ENCODE results near the gene SLC2A8. TPM values are rescaled to one million over a fixed set of nuclear protein-coding genes. Genes with fewer than 3 reads are reported as not detected.

SLC2A8 gene
- polyA plus RNA-seq, 1 donor (not counting 4 experiments of a cell fraction or from before 2014, with no cell fraction given), result 7.1 TPM

DNA sequence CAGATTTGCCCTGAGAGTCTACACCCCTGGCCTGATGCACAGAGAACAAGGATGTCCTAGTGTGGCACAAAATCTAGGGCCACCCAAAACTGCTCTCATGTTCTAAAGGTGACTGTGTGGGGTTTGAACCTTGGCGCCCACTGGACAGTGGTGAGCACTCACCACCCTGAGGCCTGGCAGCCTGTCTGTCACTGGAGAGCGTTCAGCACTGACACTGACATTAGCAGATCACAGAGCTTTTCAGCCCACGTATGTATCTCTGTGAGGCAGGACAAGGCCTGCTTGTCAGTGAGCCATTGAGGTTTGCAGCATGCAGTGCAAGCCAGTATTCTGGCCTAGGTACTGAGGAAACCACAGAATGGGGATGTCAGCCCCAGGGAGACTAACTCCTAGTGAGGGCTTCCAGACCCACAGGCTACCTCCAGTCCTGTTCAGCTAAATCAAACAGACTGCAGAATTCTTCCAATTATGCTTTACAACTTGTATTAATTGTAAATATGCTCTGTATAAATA is 38.9 kb upstream of the SLC2A8 start:
- Histone ChIP-seq H3K27me3 (ENCODE audit: control insufficient read depth, extremely low read depth, insufficient read depth, low read length) (no peaks in the 10 kb centered on the region), H3K4me1 (ENCODE audit: control insufficient read depth, extremely low read depth, insufficient read depth, low read length) (peaks cover 23% of the 10 kb centered on the region), H3K4me2 (ENCODE audit: control insufficient read depth, extremely low read depth, insufficient read depth, low read depth, low read length) (no peak overlapping the region), H3K36me3 (ENCODE audit: control insufficient read depth in 2 of 2, extremely low read depth in 1 of 2, insufficient read depth in 2 of 2, low read length in 2 of 2) (no peaks in the 10 kb centered on the region), H2AFZ (ENCODE audit: control insufficient read depth, low read length) (no peak overlapping the region), H3K9me1 (ENCODE audit: control insufficient read depth, extremely low read depth, insufficient read depth, low read length) (no peaks in the 10 kb centered on the region), H3K9ac (ENCODE audit: control insufficient read depth, extremely low read depth, insufficient read depth, low read length) (no peak overlapping the region), H3K79me2 (ENCODE audit: control insufficient read depth, insufficient read depth, low read length) (no peaks in the 10 kb centered on the region), H3K4me3 (ENCODE audit: control insufficient read depth in 2 of 3, extremely low read depth in 1 of 3, insufficient read depth in 2 of 3, low read depth in 1 of 3, low read length in 3 of 3) (no peak overlapping the region), H3K9me3 (ENCODE audit: control insufficient read depth, low read depth, low read length) (no peaks in the 10 kb centered on the region), H4K20me1 (ENCODE audit: control insufficient read depth, extremely low read depth, insufficient read depth, low read length) (no peaks in the 10 kb centered on the region), H3K27ac (ENCODE audit: control insufficient read depth, insufficient read depth, low read length) (no peak overlapping the region)
- no peak for FAIRE-seq
- no peak for DNase-seq (ENCODE audit: low read depth, low spot score)
- dilution Hi-C loops (cut with MboI; ENCODE audit: extremely low pct_ligation_motif_present, low sequenced_read_pairs), result no loop called here
- no peak for TF ChIP-seq EZH2 (IDR thresholded peaks at IDR 0.05; ENCODE audit: low read length)
- TF ChIP-seq, protein P1, sequence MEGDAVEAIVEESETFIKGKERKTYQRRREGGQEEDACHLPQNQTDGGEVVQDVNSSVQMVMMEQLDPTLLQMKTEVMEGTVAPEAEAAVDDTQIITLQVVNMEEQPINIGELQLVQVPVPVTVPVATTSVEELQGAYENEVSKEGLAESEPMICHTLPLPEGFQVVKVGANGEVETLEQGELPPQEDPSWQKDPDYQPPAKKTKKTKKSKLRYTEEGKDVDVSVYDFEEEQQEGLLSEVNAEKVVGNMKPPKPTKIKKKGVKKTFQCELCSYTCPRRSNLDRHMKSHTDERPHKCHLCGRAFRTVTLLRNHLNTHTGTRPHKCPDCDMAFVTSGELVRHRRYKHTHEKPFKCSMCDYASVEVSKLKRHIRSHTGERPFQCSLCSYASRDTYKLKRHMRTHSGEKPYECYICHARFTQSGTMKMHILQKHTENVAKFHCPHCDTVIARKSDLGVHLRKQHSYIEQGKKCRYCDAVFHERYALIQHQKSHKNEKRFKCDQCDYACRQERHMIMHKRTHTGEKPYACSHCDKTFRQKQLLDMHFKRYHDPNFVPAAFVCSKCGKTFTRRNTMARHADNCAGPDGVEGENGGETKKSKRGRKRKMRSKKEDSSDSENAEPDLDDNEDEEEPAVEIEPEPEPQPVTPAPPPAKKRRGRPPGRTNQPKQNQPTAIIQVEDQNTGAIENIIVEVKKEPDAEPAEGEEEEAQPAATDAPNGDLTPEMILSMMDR (optimal IDR thresholded peaks at IDR 0.05 in 1 of 3, IDR thresholded peaks at IDR 0.05 in 1 of 3, conservative IDR thresholded peaks at IDR 0.05 in 1 of 3; ENCODE audit: extremely low read depth in 1 of 3, insufficient read depth in 2 of 3, low read length in 3 of 3), result no peak

DNA sequence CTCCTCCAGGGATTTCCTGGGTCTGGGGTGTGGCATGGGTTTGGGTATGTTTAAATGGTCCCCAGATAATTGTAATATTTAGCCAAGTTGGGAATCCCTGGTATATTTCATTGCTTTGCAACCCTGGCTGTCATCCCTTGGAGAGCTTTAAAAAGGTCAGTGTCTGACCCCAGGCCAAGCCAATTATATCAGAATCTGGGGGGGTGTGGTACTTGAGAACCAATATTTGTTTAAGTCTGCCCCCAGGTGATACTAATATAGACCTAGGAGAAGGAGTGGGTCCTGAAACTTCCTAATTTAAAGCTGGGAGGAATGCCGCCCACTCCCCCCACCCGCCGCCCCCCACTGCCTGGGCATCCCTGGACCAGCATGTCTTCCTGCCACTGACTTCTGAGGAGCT is 38.2 kb upstream of the SLC2A8 start:
- dilution Hi-C loops (cut with MboI; ENCODE audit: extremely low pct_ligation_motif_present, low sequenced_read_pairs), result no loop called here
- Histone ChIP-seq H3K27me3 (ENCODE audit: control insufficient read depth, extremely low read depth, insufficient read depth, low read length) (no peaks in the 10 kb centered on the region), H3K4me3 (ENCODE audit: control insufficient read depth in 2 of 3, extremely low read depth in 1 of 3, insufficient read depth in 2 of 3, low read depth in 1 of 3, low read length in 3 of 3) (no peak overlapping the region), H3K79me2 (ENCODE audit: control insufficient read depth, insufficient read depth, low read length) (no peaks in the 10 kb centered on the region), H3K9me3 (ENCODE audit: control insufficient read depth, low read depth, low read length) (no peaks in the 10 kb centered on the region), H4K20me1 (ENCODE audit: control insufficient read depth, extremely low read depth, insufficient read depth, low read length) (no peaks in the 10 kb centered on the region), H3K4me1 (ENCODE audit: control insufficient read depth, extremely low read depth, insufficient read depth, low read length) (peaks cover 23% of the 10 kb centered on the region), H3K9me1 (ENCODE audit: control insufficient read depth, extremely low read depth, insufficient read depth, low read length) (no peaks in the 10 kb centered on the region), H3K9ac (ENCODE audit: control insufficient read depth, extremely low read depth, insufficient read depth, low read length) (no peak overlapping the region), H3K4me2 (ENCODE audit: control insufficient read depth, extremely low read depth, insufficient read depth, low read depth, low read length) (no peak overlapping the region), H3K36me3 (ENCODE audit: control insufficient read depth in 2 of 2, extremely low read depth in 1 of 2, insufficient read depth in 2 of 2, low read length in 2 of 2) (no peaks in the 10 kb centered on the region), H3K27ac (ENCODE audit: control insufficient read depth, insufficient read depth, low read length) (no peak overlapping the region), H2AFZ (ENCODE audit: control insufficient read depth, low read length) (no peak overlapping the region)
- TF ChIP-seq, protein P1 (optimal IDR thresholded peaks at IDR 0.05 in 1 of 3, IDR thresholded peaks at IDR 0.05 in 1 of 3, conservative IDR thresholded peaks at IDR 0.05 in 1 of 3; ENCODE audit: extremely low read depth in 1 of 3, insufficient read depth in 2 of 3, low read length in 3 of 3), result no peak
- TF ChIP-seq EZH2 (IDR thresholded peaks at IDR 0.05; ENCODE audit: low read length), result no peak
- FAIRE-seq, result no peak
- no peak for DNase-seq (ENCODE audit: low read depth, low spot score)
